Muscle of back (tissue), 11 donors: Measurements from ENCODE around the gene RPS6KA5. TPM values are rescaled to one million over a fixed set of nuclear protein-coding genes. Genes with fewer than 3 reads are reported as not detected.

ENCODE experiments used
- DNase-seq, 3 donors: peaks; one replicate each; pipeline versions ENCODE4 v3.0.0 to v3.0.0-alpha.2; 2013
- polyA plus RNA-seq, 10 donors: library from polyadenylated mRNA; unstranded; fragments of 120-200 nt; gene quantifications; one replicate each; pipeline ENCODE4 v1.2.1, GENCODE V29; 2013; ENCODE audit not compliant: insufficient read length in 10 of 10

Gene RPS6KA5
- polyA plus RNA-seq, 10 donors, result 5.6 to 9.0 (median 7.4) TPM

GRCh38 chr14:90812109-90812508, 248.3 kb downstream of the RPS6KA5 start:
- no peak for DNase-seq

- DNase-seq, result no peak
These were observed 248.8 kb downstream of the RPS6KA5 start for GRCh38 chr14:90811641-90812040.

GRCh38 chr14:90810806-90811205, 249.6 kb downstream of the RPS6KA5 start:
- DNase-seq, result no peak

GRCh38 chr14:90809530-90810312, 250.7 kb downstream of the RPS6KA5 start:
- DNase-seq, result no peak

- no peak for DNase-seq
These were observed 251.5 kb downstream of the RPS6KA5 start for GRCh38 chr14:90808759-90809529.

GRCh38 chr14:90807060-90807459, 253.4 kb downstream of the RPS6KA5 start:
- DNase-seq, result no peak

- DNase-seq, result no peak
These were observed 254.5 kb downstream of the RPS6KA5 start for GRCh38 chr14:90805662-90806540.

- DNase-seq, result no peak
These were observed 255.4 kb downstream of the RPS6KA5 start for GRCh38 chr14:90805084-90805391.

GRCh38 chr14:90804292-90805083, 256.0 kb downstream of the RPS6KA5 start:
- DNase-seq, result no peak

GRCh38 chr14:90803249-90803648, 257.2 kb downstream of the RPS6KA5 start:
- no peak for DNase-seq

GRCh38 chr14:90799420-90799819, 261.0 kb downstream of the RPS6KA5 start:
- no peak for DNase-seq

- no peak for DNase-seq
These were observed 262.5 kb downstream of the RPS6KA5 start for GRCh38 chr14:90797919-90798318.

Other genes starting within 250 kb of the RPS6KA5 start
- gene TTC7B, start 244.2 kb downstream of the RPS6KA5 start, polyA plus RNA-seq, result 10 to 100 TPM; 29.4 to 44.0 (median 38.3) TPM
- gene DGLUCY, start 53.4 kb upstream of the RPS6KA5 start, polyA plus RNA-seq, result 10 to 100 TPM; 22.1 to 33.5 (median 27.8) TPM
- 1 to 10 TPM in 2 of 10 donors, under 1 TPM in 8; 0.62 to 1.6 (median 0.77) TPM for gene GPR68, start 184.1 kb upstream of the RPS6KA5 start, polyA plus RNA-seq